Measurements from ENCODE around the gene MYOM1.

DNA sequence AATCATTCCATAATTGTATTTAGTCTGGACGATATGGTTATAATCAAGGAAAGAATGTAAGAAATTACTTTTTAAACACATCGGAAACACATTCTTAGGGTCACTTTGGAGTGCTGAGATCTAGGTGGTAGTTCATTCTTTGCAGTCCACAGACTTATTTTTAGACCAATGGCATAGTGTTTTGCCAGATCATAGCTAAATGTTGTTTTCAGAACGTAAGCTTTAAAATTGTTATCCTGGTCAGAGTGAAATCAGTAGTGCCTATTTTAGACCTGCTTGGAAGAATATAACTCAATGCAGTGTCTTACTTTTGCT lies 32.2 kb upstream of the MYOM1 start:
- TF ChIP-seq, protein P1, sequence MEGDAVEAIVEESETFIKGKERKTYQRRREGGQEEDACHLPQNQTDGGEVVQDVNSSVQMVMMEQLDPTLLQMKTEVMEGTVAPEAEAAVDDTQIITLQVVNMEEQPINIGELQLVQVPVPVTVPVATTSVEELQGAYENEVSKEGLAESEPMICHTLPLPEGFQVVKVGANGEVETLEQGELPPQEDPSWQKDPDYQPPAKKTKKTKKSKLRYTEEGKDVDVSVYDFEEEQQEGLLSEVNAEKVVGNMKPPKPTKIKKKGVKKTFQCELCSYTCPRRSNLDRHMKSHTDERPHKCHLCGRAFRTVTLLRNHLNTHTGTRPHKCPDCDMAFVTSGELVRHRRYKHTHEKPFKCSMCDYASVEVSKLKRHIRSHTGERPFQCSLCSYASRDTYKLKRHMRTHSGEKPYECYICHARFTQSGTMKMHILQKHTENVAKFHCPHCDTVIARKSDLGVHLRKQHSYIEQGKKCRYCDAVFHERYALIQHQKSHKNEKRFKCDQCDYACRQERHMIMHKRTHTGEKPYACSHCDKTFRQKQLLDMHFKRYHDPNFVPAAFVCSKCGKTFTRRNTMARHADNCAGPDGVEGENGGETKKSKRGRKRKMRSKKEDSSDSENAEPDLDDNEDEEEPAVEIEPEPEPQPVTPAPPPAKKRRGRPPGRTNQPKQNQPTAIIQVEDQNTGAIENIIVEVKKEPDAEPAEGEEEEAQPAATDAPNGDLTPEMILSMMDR (IDR thresholded peaks at IDR 0.05): no peak
- TF ChIP-seq, protein P2, sequence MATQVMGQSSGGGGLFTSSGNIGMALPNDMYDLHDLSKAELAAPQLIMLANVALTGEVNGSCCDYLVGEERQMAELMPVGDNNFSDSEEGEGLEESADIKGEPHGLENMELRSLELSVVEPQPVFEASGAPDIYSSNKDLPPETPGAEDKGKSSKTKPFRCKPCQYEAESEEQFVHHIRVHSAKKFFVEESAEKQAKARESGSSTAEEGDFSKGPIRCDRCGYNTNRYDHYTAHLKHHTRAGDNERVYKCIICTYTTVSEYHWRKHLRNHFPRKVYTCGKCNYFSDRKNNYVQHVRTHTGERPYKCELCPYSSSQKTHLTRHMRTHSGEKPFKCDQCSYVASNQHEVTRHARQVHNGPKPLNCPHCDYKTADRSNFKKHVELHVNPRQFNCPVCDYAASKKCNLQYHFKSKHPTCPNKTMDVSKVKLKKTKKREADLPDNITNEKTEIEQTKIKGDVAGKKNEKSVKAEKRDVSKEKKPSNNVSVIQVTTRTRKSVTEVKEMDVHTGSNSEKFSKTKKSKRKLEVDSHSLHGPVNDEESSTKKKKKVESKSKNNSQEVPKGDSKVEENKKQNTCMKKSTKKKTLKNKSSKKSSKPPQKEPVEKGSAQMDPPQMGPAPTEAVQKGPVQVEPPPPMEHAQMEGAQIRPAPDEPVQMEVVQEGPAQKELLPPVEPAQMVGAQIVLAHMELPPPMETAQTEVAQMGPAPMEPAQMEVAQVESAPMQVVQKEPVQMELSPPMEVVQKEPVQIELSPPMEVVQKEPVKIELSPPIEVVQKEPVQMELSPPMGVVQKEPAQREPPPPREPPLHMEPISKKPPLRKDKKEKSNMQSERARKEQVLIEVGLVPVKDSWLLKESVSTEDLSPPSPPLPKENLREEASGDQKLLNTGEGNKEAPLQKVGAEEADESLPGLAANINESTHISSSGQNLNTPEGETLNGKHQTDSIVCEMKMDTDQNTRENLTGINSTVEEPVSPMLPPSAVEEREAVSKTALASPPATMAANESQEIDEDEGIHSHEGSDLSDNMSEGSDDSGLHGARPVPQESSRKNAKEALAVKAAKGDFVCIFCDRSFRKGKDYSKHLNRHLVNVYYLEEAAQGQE (IDR thresholded peaks at IDR 0.05; ENCODE audit: insufficient read depth in 1 of 2, low read depth in 2 of 2, low read length in 1 of 2): no peak
- TF ChIP-seq POLR2AphosphoS5 (IDR thresholded peaks at IDR 0.05; ENCODE audit: low read depth, low read length): peak; percentile 53; the same call in 1 of the 2 replicates
